ENCODE measurements around the gene SH3D19.
"Not testable (repeated sequence)": the region's sequence is repeated elsewhere in the genome, so short reads cannot be mapped to it uniquely, and the experiment has no call there.

Gene SH3D19

DNA sequence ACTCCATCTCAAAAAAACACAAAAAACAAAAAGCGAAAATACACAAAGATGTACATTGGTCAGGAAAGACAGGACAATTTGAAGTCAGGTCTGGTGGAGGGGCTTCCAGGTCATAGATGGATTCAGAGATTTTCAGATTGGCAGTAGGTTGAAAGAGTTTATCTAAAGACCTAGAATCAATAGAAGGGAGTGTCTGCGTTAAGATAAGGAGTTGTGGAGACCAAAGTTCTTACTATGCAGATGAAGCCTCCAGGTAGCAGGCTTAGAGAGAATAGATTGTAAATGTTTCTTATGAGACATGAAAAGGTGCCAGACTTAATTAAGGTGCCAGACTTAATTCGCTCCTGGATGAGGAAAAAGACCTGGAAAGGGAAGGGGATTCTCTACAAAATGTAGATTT lies 232.9 kb downstream of the SH3D19 start:
- no peak overlapping the region for H3K4me3 ChIP-seq (ENCODE audit: low read depth, low read length)
- TF ChIP-seq, protein P1, sequence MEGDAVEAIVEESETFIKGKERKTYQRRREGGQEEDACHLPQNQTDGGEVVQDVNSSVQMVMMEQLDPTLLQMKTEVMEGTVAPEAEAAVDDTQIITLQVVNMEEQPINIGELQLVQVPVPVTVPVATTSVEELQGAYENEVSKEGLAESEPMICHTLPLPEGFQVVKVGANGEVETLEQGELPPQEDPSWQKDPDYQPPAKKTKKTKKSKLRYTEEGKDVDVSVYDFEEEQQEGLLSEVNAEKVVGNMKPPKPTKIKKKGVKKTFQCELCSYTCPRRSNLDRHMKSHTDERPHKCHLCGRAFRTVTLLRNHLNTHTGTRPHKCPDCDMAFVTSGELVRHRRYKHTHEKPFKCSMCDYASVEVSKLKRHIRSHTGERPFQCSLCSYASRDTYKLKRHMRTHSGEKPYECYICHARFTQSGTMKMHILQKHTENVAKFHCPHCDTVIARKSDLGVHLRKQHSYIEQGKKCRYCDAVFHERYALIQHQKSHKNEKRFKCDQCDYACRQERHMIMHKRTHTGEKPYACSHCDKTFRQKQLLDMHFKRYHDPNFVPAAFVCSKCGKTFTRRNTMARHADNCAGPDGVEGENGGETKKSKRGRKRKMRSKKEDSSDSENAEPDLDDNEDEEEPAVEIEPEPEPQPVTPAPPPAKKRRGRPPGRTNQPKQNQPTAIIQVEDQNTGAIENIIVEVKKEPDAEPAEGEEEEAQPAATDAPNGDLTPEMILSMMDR (IDR thresholded peaks at IDR 0.05; ENCODE audit: insufficient read depth, low read depth, low read length, missing control alignments): no peak
- no peak for DNase-seq (ENCODE audit: low read depth)

DNA sequence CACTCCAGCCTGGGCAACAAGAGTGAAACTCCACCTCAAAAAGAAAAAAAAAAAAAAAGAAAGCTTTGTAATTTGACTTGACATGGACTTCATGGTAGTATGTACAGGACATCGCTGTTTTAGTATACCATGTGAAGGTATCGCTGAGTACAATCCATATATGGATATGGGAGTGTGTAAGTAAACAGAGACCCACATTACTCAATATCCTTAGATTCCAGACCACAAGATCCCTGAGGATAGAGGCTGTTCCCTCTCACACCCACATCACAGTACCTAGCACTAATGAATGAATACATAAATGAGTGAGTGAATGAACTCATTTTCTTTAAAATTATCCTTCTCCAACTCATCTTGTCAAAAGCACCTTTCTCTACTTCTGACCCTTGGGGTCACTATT lies 234.4 kb downstream of the SH3D19 start:
- no peak overlapping the region for H3K4me3 ChIP-seq (ENCODE audit: low read depth, low read length)
- no peak for DNase-seq (ENCODE audit: low read depth)
- TF ChIP-seq, protein P1 (IDR thresholded peaks at IDR 0.05; ENCODE audit: insufficient read depth, low read depth, low read length, missing control alignments): no peak

DNA sequence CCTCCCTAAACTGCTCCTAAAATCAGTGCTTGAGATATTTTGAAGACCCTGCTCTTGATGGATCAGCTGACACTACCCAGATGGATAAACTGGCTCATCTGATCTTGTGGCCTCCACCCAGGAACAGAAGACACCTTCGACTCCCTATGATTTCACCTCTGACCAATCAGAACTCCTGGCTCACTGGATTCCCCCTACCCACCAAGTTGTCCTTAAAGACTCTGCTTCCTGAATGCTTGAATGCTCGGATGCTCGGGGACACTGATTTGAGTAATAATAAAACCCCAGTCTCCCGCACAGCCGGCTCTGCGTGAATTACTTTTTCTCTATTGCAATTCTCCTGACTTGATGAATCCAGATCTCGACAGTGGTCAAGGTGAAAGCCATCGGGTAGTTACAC lies 237.9 kb downstream of the SH3D19 start:
- H3K4me3 ChIP-seq (ENCODE audit: low read depth, low read length): no peak overlapping the region
- TF ChIP-seq, protein P1 (IDR thresholded peaks at IDR 0.05; ENCODE audit: insufficient read depth, low read depth, low read length, missing control alignments): no peak
- DNase-seq (ENCODE audit: low read depth): no peak

DNA sequence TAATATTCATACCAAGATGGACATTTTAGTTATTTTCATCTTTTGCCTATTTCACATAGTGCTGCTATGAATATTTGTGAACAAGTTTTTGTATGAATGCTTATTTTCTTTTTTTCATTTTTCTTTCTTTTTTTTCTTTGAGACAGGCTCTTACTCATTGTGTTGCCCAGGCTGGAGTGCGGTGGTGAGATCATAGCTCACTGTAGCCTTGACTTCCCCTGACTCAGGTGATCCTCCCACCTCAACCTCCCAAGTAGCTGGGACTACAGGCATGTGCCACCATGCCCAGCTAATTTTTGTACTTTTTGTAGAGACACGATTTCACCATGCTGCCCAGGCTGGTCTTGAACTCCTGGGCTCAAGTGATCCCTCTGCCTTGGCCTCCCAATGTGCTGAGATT lies 247.4 kb downstream of the SH3D19 start:
- DNase-seq (ENCODE audit: low read depth); H3K4me3 ChIP-seq (ENCODE audit: low read depth, low read length): not testable (repeated sequence)

DNA sequence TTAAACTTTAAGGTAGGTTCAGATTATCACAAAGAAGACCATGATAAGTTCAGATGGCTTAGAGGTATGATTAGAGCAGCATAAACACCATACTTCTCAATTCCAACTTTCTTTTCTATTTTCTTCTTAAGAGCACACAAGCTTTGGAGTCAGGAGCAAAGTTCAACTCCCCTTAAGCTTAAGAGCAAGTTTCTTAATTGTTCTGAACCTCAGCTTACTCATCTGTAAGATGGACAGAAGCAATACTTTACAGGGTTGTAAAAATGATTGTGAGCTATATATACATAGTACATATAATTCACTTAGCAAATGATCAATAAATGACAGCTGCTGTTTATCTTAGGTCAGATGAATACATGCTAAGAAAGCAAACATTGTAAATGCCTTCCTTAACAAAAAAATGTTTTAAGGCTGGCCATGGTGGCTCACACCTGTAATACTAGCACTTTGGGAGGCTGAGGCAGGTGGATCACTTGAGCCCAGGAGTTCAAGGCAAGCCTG lies 250.9 kb downstream of the SH3D19 start:
- DNase-seq (ENCODE audit: low read depth): no peak
- H3K4me3 ChIP-seq (ENCODE audit: low read depth, low read length): no peak overlapping the region
- TF ChIP-seq, protein P1 (IDR thresholded peaks at IDR 0.05; ENCODE audit: insufficient read depth, low read depth, low read length, missing control alignments): no peak
